HG02623 (cell line): Measurements from ENCODE around the gene ADGRB2.

Source experiments
- ATAC-seq: cut with Tn5 transposase; IDR thresholded peaks from one replicate; pipeline ENCODE4 v1.9.1; 2021; ENCODE audit warnings: moderate library complexity; ENCODE audit not compliant: unreplicated experiment

The ADGRB2 gene

DNA sequence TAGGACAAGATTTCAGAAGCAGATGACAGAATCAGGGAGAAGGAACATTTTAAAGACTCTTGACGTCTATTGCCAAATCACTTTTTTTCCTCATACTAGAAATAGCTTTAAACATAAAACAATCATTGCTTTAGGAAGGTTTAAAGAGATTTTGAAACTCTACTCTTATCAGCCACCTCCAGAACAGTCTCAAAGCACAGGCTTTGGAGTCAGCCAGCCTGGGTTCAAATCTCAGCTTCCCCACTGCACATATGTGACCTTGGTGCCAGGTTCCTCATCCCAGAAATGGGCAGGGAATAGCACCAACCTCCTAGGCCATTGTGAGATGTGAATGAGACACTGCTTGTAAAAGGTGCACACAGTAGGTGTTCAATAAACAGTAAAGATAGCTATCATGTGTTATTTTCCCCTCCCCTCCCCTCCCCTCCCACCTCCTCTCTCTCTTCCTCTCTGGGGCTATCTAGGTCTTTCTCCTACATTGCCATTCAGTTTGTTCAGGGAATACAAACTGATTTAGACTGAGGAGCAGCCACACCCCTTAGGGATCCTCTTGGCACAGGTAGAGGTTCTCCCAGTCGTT lies 31.0 kb upstream of the ADGRB2 start:
- ATAC-seq, result no peak

DNA sequence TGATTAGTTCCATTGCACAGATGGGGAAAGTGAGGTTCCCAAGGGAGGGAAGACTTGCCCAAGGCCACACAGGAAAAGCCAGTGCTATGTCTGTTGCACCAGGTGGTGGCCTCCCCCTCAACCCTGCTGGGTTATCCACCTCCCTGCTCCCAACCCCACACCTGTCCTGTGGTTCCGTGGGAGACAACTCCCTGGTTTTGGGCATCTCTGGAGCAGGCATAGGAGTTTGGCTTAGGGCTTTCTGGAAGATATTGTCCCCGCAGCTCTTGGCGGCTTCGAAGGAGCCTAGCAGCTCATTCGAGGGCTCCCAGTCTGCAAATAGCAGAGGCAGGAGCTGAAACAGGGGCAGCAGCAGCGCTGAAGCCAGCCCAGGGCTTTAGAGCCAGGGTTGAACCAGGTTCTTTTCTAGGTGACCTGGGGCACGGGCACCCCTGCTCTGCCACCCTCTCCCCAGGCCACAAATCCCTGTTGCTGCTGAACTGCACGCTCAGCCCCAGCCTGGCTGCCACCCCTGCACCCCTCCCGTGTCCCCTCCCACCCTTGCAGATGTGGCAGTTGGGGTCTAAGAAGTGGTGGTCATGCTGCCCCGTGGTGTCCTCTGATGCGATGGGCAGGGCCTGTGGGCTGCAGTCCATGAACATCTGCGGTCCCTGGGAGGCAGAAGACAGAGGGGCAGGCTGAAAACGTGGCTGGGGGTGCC lies 29.6 kb upstream of the ADGRB2 start:
- ATAC-seq, result no peak

DNA sequence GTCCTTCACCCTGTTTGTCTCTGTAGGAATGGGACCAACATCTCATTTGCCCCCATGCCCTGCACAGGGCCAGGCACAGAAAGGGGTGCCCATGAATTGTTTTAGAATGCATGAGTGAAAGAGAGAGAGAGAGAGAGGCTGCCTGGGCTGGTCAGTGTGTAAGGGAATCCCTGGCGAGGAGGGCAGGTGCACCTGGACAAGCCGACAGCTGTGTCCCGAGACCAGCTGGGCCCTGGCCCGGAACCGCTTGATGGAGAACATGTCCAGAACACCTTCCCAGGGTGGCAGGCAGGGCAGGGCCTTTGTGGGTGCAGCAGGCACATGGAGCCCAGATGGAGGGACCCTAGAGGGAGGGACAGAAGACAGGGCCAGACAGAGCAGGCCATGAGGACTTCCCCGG lies 28.9 kb upstream of the ADGRB2 start:
- ATAC-seq, result no peak

DNA sequence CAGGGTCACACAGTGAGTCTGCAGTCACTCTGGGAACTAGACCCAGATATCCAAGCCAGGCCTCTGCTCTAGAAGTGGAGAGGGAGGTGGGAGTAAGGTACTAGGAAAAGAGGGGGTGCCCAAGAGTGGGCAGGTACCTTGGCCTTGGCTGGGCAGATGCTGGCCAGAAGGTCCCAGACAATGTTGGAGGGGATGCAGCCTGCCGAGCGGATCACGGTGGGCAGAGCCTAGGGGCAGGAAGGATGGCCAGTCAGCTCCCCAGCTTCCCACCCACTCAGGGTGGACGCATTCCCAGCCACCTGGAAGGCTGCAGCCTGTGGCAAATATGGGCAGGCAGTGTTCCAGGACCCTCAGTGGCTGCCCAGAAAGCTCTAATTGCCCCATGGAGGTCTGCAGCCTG lies 28.4 kb upstream of the ADGRB2 start:
- ATAC-seq, result no peak

DNA sequence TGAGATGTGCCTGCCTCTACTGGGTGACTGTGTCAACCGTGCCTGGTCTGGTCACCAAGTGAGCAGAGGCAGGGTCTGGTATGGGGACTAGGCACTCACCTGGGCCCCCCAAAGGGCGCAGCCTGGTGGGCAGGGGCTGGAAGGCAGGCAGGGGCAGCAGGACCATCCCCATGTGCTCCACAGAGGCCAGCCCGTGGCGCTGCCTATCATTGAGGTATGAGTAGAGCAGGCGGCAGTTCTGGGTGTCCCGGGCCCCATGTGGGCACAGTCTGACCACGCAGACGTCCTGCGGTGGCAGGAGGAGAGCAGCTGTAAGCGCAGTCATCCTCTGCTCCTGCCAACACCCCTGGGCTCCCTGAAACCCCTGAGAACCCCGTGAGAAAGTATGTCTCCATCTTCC lies 28.0 kb upstream of the ADGRB2 start:
- ATAC-seq, result no peak

DNA sequence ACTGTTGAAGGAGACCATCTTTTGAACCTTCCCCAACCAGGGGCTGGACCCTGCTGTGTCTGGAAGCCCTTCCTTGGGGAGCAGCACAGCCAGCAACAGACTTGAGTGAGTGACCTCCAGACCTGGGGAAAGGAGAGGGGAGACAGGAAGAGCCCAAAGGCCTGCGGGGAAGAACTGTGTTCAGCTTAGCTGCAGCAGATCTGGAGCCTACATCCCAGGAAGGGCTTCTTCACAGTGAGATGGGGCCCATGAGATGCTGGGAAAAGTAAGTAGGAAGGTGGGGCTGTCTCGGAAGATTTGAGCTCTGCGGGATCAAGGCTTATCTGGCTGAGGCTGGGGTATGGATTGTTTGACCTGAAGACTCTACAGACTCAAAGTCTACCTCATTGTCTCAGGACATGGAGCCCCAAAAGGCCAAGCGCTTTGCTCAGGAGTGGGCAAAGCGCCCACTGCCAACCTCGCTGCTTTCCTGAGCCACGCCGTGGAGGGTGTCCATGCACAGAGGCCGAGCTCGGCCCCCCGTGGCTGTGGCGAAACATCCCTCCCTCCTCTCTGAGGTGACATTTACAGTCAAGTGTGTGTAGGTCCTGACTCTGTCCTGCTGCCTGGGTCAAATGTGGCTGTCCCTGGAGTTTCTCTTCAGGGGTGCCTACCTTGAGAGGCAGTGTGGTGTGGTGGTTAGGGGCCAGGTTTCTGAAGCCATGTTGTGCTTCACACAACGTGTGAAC lies 27.2 kb upstream of the ADGRB2 start:
- no peak for ATAC-seq

DNA sequence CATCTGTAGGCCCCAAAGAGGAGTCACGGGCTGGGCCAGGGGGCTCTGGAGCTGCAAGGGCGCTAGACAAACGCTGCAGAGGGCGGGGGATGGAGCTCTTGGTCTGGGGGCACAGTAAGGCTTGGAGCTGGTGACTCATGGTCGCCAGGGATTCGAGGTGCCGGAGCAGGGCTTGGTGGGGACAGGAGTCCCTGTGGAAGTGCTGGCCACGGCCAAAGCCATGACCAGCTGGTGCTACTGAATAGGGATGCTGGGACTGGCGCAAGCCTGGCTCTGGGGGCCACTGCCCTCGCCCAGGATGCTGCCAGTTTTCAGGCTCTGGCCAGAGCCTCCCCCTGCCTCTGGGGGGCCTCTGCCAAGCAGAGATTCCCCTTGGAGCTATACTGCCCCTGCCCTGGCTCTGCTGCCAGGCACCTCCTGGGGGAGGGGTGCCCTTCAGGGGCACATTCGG lies 26.5 kb upstream of the ADGRB2 start:
- no peak for ATAC-seq

DNA sequence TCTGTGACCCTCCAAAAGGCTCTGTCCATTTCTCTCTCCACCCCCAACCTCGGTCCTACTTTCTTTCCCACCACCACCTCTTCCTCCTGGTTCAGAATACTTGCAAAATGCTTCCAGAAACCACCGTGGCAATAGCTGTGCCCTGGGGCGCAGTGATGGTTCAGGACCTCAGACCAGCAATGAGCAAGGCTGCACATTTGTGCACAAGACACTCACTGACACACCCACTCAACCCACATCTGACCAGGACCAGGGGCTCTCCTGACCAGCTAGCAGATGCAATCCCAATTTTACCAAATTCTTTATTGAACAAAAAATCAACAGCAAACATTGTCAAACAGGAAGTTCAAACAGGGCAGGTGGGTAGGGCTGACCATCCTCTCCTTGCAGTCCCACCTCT lies 26.0 kb upstream of the ADGRB2 start:
- ATAC-seq, result no peak

DNA sequence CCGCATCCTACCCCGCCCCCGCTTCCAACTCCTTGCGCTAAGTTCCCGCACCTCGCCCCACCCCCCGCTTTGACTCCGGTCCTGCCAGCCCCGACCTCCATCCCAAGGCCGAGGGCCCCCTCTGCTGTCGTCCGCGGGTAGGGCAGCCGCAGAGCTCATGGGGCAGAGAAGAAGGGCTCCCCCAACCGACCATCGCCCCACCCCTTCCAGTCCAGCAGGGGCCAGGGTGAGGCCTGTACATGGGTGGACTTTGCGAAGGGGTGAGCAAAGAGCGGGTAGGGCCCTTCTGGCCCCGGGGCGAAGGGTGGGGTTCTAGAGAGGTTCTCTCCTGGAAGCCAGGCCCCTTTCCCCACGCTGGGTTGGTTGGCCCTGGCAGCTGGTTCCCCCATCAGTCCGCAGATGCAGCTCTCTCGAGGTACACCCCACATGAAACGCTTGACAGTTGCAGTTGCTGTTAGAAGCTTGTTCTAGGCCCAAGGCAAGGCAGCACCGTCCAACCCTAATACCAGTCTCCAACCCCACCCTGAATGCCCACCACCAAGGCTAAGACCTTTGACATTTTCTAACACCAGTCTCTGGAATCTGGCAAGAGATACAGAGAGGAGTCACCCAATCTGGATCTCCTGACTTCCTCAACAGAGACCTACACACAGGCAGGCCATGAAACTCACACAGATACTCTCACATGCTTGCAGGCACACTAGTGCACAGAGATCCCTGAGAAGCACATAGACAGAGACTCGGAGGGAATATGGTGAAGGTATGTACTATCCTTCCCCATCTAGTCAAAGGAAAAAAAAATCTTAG lies 25.3 kb upstream of the ADGRB2 start:
- peak; percentile 35 for ATAC-seq

DNA sequence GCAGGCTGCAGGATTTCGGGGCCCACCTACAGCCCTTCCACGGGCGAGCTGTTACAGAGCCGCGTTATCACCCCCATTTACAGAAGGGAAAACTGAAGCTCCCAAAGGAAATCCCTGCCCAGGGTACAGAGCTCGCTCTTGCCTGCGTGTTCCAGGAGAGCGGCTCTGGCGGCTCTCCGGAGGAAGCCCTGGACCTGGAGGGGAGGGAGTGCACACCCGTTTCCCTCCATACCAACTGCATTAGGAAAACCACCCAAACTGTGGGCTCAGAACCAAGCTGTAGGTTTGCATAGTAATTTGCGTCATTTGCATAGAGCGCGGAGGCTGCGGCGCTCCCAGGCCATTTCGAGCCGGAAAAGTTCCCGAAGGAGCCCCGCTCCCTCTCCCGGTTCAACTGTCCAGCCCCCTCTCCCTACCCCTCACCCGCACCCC lies 24.7 kb upstream of the ADGRB2 start:
- ATAC-seq, result no peak

DNA sequence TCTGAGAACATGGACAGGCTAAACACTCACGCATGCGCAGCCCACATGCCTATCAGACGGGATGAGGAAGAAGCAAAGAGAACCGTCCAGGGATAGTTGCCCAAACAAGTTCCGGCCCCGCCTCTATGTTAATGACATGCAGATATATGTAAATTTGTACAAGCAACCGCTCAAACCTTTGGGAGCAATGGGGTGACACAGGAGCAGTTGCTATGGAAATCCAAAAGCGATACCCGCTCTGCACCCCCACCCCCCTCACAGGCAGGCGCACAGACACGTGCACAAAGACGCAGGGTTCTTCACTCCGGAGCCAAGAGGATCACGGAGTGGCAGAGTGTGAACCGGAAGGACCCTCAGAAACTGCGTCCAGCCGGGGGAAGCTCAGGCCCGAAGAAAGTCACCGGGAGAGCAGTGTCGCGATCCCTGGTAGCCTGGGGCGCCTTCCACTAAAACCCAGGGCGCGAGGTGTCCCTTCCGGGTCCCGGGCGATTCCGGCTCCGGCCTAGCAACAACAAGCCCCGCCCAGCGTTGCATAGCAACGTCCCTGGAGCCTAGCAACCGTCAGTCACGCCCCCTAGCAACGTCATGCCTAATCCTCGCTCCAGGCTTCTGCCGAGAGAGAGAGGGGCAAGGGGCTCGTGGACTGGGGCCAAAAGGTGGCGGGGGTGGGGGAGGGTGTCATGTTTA lies 24.1 kb upstream of the ADGRB2 start:
- peak; percentile 76 for ATAC-seq

DNA sequence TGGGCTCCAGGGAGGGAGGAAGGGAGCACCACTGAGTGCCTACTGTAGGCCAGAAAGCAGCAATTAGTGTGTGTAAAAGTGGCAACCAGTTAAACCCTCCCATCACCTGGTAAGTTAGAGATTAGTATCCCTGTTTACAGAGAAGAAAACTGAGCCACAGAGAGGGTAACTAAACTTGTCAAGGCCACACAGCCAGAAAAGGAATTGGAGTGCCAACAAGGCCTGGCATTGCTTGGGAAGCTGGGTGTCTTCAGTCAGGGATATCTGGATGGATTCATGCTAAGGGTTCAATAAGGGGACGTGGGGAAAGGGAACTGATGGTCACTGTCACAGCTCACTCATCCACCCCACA lies 23.6 kb upstream of the ADGRB2 start:
- no peak for ATAC-seq

DNA sequence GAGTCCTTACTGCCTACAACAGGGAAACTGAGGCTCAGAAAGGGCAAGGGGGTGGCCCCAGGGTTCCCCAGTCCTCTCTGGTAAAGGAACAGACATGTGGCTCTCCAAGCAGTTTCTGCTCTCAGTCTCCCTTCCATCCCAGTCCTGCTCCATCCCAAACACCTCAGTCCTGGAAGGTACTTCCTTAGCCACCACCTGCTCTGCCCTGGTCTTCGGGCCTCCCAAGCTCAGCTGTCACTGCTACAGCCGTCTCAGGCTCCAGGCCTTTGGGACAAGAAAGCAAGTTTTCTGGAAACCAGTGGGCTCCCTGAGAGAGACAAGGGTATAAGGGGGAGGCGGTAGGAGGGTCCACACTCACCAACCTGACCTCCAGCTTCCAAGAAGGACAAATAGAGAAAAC lies 23.1 kb upstream of the ADGRB2 start:
- no peak for ATAC-seq

DNA sequence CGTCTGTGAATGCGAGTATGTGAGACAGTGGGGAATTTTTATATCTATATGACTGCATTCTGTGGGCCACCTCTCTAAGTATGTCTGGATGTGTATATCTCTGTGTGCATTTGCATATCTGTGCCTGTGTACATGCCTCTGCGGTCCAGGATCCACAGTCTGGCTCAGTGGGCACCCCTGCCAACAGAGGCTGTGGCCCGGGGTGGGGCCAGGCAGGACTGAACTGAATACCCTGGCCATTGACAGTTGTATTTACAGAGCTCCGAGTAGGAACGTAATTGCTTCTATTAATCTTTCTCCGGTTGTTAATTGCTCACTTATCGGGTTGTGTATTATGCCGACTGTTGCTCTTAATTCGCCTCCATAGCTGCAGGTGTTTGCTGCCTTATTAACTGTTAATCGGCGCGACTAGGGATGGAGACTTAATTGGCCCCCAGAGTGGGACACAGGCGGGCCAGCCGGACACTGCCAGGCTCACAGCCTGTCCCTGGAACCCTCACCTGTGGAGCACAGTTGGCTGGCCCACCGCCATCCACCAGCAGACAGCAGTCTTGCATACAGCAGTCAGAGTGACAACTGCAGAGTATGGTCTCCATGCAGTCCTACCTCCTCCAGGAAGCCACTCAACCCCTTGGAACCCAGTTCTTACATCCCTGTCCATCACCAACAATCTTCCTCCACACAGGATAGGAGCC lies 22.4 kb upstream of the ADGRB2 start:
- ATAC-seq, result no peak

DNA sequence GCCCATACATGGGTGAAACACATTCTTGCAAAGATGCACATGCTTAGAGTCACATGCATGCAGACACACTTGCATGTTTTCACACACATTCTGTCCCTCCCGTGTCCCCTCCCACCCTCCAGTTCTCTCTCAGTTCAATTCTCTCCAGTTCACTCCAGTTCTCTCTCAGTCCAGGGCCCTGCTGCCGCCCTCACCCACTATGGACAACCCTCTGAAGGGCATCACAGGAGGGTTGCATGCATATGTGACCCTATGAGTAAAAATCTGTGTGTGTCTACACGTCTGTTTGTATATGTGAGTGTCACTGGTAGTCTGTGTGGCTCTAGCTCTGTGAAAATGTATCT lies 21.8 kb upstream of the ADGRB2 start:
- ATAC-seq, result no peak

DNA sequence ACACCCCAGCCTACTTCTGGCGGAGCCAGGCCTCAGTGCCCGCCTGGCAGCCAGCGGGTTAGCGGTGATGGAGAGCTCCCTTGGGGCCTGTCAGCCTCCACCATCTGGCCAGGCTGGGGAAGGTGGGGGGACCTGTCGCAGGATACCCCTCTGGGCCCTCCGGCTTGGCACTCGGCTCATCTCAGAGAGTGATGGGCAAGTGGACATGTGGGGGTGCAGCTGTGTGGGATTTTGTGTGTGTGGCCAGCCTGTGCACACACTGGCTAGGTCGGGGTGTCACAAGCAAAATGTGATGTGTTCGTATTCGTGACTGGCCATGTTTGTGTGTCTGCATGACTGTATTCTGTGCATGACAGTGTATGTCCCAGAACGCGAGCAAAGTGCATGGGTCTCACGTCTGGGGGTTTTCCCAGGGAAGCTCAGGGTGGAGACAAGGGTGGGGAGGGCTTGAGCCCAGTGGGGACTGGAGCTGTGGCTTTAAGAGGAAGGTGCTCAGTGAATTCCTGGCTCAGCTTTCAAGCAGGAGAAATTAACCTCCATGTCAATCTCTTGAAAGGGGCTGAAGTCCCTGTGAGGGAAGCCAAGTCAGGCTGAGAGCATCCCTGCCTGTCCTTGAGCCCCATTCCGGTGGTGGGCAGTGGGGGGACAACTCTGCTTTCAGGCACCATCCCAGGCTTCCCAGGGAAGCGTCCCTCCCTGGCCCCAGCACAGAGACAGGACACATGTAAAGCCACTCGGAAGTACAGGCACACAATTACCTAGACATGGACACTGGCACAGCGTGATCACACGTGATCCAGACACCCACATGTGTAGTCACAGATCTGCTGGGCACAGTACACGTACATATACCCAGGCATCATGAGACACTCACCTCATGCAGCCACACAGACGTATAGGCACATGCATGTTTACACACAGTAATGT lies 21.1 kb upstream of the ADGRB2 start:
- ATAC-seq, result no peak

DNA sequence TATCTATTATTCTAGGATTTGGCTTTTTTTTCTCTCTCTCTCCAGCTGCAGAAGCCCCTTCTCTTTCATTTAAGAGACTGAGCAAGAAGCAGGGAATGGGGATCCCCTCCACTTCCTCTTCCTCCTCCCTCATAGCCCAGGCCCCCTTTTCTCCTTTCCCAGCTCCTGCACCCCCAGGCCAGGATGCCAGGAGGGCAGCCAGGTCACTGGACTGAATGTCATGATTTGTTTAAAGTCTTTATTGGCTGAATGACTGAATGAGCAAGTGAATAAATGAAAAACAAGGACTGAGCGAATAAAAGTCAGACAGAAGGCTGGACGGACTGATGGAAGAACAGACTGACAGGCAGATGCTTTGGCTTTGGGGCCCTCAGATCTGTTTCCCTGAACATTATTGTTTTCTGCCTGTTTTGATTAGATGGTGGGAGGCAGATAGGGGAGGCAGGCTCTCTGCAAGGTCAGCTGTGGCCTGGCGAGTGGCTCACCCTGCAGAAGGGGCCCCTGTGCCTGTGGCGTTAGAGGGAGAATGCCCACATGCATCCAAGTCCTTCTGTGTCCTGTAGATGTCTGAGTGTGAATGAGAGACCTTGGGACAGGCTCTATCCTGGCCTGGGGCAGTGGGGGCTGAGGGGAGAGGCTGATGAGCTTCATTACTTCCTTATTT lies 20.3 kb upstream of the ADGRB2 start:
- ATAC-seq, result no peak

DNA sequence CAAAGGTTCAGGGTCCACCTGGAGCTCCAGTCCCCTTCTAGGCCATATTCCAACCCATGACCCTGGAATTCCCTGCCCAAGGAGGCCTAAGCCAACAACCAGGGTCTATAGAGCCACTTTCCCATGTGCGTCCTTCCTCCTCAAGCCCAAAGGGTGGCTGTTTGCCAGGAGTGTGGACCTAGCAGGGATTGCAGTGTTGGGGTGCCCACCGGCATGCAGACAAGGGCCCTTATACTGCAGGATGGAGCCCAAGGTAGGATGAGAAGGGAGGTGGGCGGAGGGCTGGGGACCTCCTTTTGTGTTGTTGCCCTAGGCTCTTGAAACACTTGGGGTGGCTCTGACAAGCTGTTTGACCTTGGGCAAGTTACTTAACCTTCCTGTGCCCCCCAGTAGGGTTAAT lies 19.7 kb upstream of the ADGRB2 start:
- no peak for ATAC-seq
